ENCODE results near the gene STK32B. TPM values are rescaled to one million over a fixed set of nuclear protein-coding genes. Genes with fewer than 3 reads are reported as not detected.

STK32B gene
- total RNA-seq, 2 experiments from 2014 or later: not detected

GRCh38 chr4:5460106-5460801 is 409.0 kb downstream of the STK32B start:
- no peaks in the 10 kb centered on the region for H3K79me2 ChIP-seq (ENCODE audit: insufficient read depth, low read depth, low read length)
- TF ChIP-seq CTCF (conservative IDR thresholded peaks at IDR 0.05; ENCODE audit: low read length) (peak; percentile 70), EZH2phosphoT487 (IDR thresholded peaks at IDR 0.05; ENCODE audit: borderline replicate concordance, low read depth, low read length) (no peak)
- H3K4me1 ChIP-seq (ENCODE audit: insufficient read depth, low read length, poor library complexity, severe bottlenecking): no peaks in the 10 kb centered on the region
- no peak overlapping the region for H3K27ac ChIP-seq (ENCODE audit: low read depth, low read length, poor library complexity, severe bottlenecking)
- no peak overlapping the region for H3K4me2 ChIP-seq (ENCODE audit: low read length)
- H3K9me3 ChIP-seq (ENCODE audit: low read length): no peaks in the 10 kb centered on the region
- ChIA-PET CTCF (ENCODE audit: unreplicated experiment) (no interaction called here), POLR2A (no interaction called here)
- no peak overlapping the region for H3K4me3 ChIP-seq (ENCODE audit: low read depth, low read length, poor library complexity, severe bottlenecking)
- no peaks in the 10 kb centered on the region for H4K20me1 ChIP-seq (ENCODE audit: insufficient read depth, low read length)
- no peaks in the 10 kb centered on the region for H3K36me3 ChIP-seq (ENCODE audit: insufficient read depth, low read length)
- no TSS peak for BruUV-seq (replicated peaks)
- intact Hi-C loops (cut with micrococcal nuclease; ENCODE audit: unreplicated experiment): no loop called here
- DNase-seq (ENCODE audit: low spot score): peak; percentile 8
- no peaks in the 10 kb centered on the region for H3K9me2 ChIP-seq (ENCODE audit: insufficient read depth, low read length)
- H2AFZ ChIP-seq (ENCODE audit: low read length): no peak overlapping the region

DNA sequence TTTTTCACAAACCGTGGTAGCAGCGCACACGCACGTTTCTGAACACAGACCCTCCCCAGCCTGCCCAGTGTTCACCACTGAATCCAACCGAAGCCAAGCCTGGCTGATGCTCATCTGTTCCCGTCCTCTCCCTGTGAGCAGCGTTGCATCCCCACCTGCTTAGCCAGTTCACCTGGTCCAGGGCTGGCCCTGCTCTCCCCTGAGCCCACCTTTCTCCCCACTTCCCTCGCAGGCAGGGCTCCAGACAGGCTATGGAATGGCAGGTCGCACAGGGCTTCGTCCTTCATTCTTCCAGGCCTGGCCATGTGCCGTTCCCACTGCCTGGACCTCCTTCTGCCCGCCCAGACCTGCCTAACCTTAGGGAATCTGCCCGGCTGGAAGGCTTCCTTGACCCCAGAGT is 410.2 kb downstream of the STK32B start:
- CTCF ChIA-PET (ENCODE audit: unreplicated experiment): no interaction called here
- intact Hi-C loops (cut with micrococcal nuclease; ENCODE audit: unreplicated experiment): no loop called here
- no peak for DNase-seq (ENCODE audit: low spot score)

More for the DNA sequence above, 410.2 kb downstream of the STK32B start:
- H3K9me2 ChIP-seq (ENCODE audit: insufficient read depth, low read length): no peaks in the 10 kb centered on the region
- no peaks in the 10 kb centered on the region for H3K4me1 ChIP-seq (ENCODE audit: insufficient read depth, low read length, poor library complexity, severe bottlenecking)
- no peaks in the 10 kb centered on the region for H3K79me2 ChIP-seq (ENCODE audit: insufficient read depth, low read depth, low read length)
- POLR2A ChIA-PET: no interaction called here
- no peaks in the 10 kb centered on the region for H3K9me3 ChIP-seq (ENCODE audit: low read length)
- no peak overlapping the region for H3K4me3 ChIP-seq (ENCODE audit: low read depth, low read length, poor library complexity, severe bottlenecking)
- no peak for TF ChIP-seq EZH2phosphoT487 (IDR thresholded peaks at IDR 0.05; ENCODE audit: borderline replicate concordance, low read depth, low read length)
- TF ChIP-seq CTCF (conservative IDR thresholded peaks at IDR 0.05; ENCODE audit: low read length): no peak
- H3K27ac ChIP-seq (ENCODE audit: low read depth, low read length, poor library complexity, severe bottlenecking): no peak overlapping the region
- H4K20me1 ChIP-seq (ENCODE audit: insufficient read depth, low read length): no peaks in the 10 kb centered on the region
- no peak overlapping the region for H2AFZ ChIP-seq (ENCODE audit: low read length)
- no peak overlapping the region for H3K4me2 ChIP-seq (ENCODE audit: low read length)
- no peaks in the 10 kb centered on the region for H3K36me3 ChIP-seq (ENCODE audit: insufficient read depth, low read length)
- no TSS peak for BruUV-seq (replicated peaks)
